Upper lobe of left lung (tissue), 6 donors: Measurements from ENCODE around the gene IGSF9. TPM values are rescaled to one million over a fixed set of nuclear protein-coding genes. Genes with fewer than 3 reads are reported as not detected.

ENCODE experiments used
- ATAC-seq, 2 donors: fragments of 200-7000 bp; cut with Tn5 transposase; one replicate each; pipeline ENCODE4 v1.9.1; 2022; ENCODE audit warnings: mild to moderate bottlenecking in 2 of 2, moderate library complexity in 2 of 2; ENCODE audit not compliant: low FRiP score in 2 of 2
- DNase-seq, 2 donors: peaks; one replicate each; pipeline ENCODE4 v3.0.0-alpha.2; 2019 to 2020
- H3K27ac ChIP-seq, 4 donors: fragments of 200-600 bp; sonication (generic); one replicate each; pipeline ENCODE4 v1.5.1; 2016 to 2019
- H3K27me3 ChIP-seq, 4 donors: fragments of 200-600 bp; sonication (generic); one replicate each; pipeline ENCODE4 v1.5.1; 2017 to 2019
- H3K36me3 ChIP-seq, 4 donors: fragments of 200-600 bp; sonication (generic); one replicate each; pipeline ENCODE4 v1.5.1; 2016 to 2019
- H3K4me1 ChIP-seq, 4 donors: fragments of 200-600 bp; sonication (generic); one replicate each; pipeline ENCODE4 v1.5.1; 2018 to 2019
- H3K4me3 ChIP-seq, 4 donors: fragments of 200-600 bp; sonication (generic); one replicate each; pipeline ENCODE4 v1.5.1; 2017 to 2019; ENCODE audit warnings: mild to moderate bottlenecking in 2 of 4, moderate library complexity in 1 of 4
- H3K9me3 ChIP-seq, 4 donors: fragments of 200-600 bp; sonication (generic); one replicate each; pipeline ENCODE4 v1.5.1; 2018 to 2019
- CTCF ChIP-seq, 6 experiments: fragments of 450-650 bp in 4 of 6; fragments of 200-600 bp in 2 of 6; sonication (generic) in 2 of 6; IDR thresholded peaks; one replicate each; pipeline ENCODE4 v1.5.1; 2016 to 2019; ENCODE audit warnings: antibody characterized with exemption in 6 of 6
- EP300 ChIP-seq, 4 donors: sonication (generic); formaldehyde crosslinking; IDR thresholded peaks; one replicate each; pipeline ENCODE4 v1.5.1; 2017; ENCODE audit warnings: antibody characterized with exemption in 4 of 4, control low read depth in 2 of 4
- POLR2A ChIP-seq, 4 donors: fragments of 450-650 bp; IDR thresholded peaks; one replicate each; pipeline ENCODE4 v1.5.1; 2016 to 2017; ENCODE audit warnings: antibody characterized with exemption in 4 of 4, mild to moderate bottlenecking in 2 of 4
- POLR2AphosphoS5 ChIP-seq, 2 donors: sonication (generic); formaldehyde crosslinking; IDR thresholded peaks; one replicate each; pipeline ENCODE4 v1.5.1; 2017; ENCODE audit warnings: antibody characterized with exemption in 2 of 2
- WGBS, 2 donors: methylation state at CpG; one replicate each; pipeline ENCODE4 v1.1.5; 2017 to 2018; 5-methylcytosine and 5-hydroxymethylcytosine counted together
- total RNA-seq, 6 donors: library from RNA; depleted of rRNA in 4 of 6; stranded (reverse); fragments of >200 nt in 4 of 6; gene quantifications; one replicate each; pipeline versions ENCODE4 v1.1.0 to v1.2.1, GENCODE V29; 2016 to 2021
- donor health status: DM: no; HTN: no; CAD: no; lungs with moderate emphysema.
- donor health status: DM: no; HTN: yes; CAD: no; lungs with severe emphysema.

IGSF9 gene
- total RNA-seq, 6 donors from 2014 or later, result 0.55 to 2.3 (median 1.5) TPM

GRCh38 chr1:159986531-159986930 is 41.1 kb upstream of the IGSF9 start:
- no peaks in the 10 kb centered on the region for H3K9me3 ChIP-seq

GRCh38 chr1:159986093-159986492 is 40.7 kb upstream of the IGSF9 start:
- DNase-seq (no peak), ATAC-seq (no peak)
- no peaks in the 10 kb centered on the region for H3K27me3 ChIP-seq
- no peak overlapping the region for H3K27ac ChIP-seq
- no peaks in the 10 kb centered on the region for H3K36me3 ChIP-seq
- H3K9me3 ChIP-seq, result no peaks in the 10 kb centered on the region
- TF ChIP-seq POLR2A (IDR thresholded peaks at IDR 0.05) (no peak), CTCF (IDR thresholded peaks at IDR 0.05) (no peak), POLR2AphosphoS5 (IDR thresholded peaks at IDR 0.05) (no peak), EP300 (IDR thresholded peaks at IDR 0.05) (no peak)
- H3K4me1 ChIP-seq, result peaks cover 0 to 2% (median 0%) of the 10 kb centered on the region in 4 donors
- 63 to 64% methylated on average over 2 of the region's 2 CpGs for WGBS, 2 donors
- no peak overlapping the region for H3K4me3 ChIP-seq

More at GRCh38 chr1:159986531-159986930, 41.1 kb upstream of the IGSF9 start:
- Histone ChIP-seq H3K4me1 (peaks cover 0 to 6% (median 2%) of the 10 kb centered on the region in 4 donors), H3K27ac (no peak overlapping the region), H3K36me3 (no peaks in the 10 kb centered on the region), H3K27me3 (no peaks in the 10 kb centered on the region), H3K4me3 (no peak overlapping the region)
- TF ChIP-seq POLR2AphosphoS5 (IDR thresholded peaks at IDR 0.05) (no peak), EP300 (IDR thresholded peaks at IDR 0.05) (no peak), CTCF (IDR thresholded peaks at IDR 0.05) (no peak), POLR2A (IDR thresholded peaks at IDR 0.05) (no peak)
- 80 to 100% methylated on average over 1 of the region's 1 CpG for WGBS, 2 donors
- DNase-seq (no peak), ATAC-seq (no peak)

GRCh38 chr1:159985473-159985872 is 40.1 kb upstream of the IGSF9 start:
- no peaks in the 10 kb centered on the region for H3K36me3 ChIP-seq
- ATAC-seq (no peak), DNase-seq (no peak)
- TF ChIP-seq CTCF (IDR thresholded peaks at IDR 0.05) (no peak), POLR2A (IDR thresholded peaks at IDR 0.05) (no peak), EP300 (IDR thresholded peaks at IDR 0.05) (no peak)
- no peak overlapping the region for H3K4me3 ChIP-seq
- H3K9me3 ChIP-seq, result no peaks in the 10 kb centered on the region
- H3K27me3 ChIP-seq, result no peaks in the 10 kb centered on the region
- H3K27ac ChIP-seq, result no peak overlapping the region
- 94 to 97% methylated on average over 4 to 6 of the region's 6 CpGs for WGBS, 2 donors
- H3K4me1 ChIP-seq, result no peaks in the 10 kb centered on the region

- Histone ChIP-seq H3K4me3 (no peak overlapping the region), H3K27me3 (no peaks in the 10 kb centered on the region), H3K36me3 (no peaks in the 10 kb centered on the region), H3K27ac (no peak overlapping the region), H3K9me3 (no peaks in the 10 kb centered on the region), H3K4me1 (no peaks in the 10 kb centered on the region)
- TF ChIP-seq CTCF (IDR thresholded peaks at IDR 0.05), result no peak
- TF ChIP-seq POLR2AphosphoS5 (IDR thresholded peaks at IDR 0.05), result no peak
- TF ChIP-seq POLR2A (IDR thresholded peaks at IDR 0.05), result no peak
- no peak for TF ChIP-seq EP300 (IDR thresholded peaks at IDR 0.05)
- 81% methylated on average over 5 of the region's 5 CpGs for WGBS, 2 donors
- ATAC-seq (no peak), DNase-seq (no peak)
Observed at GRCh38 chr1:159983681-159984080, 38.3 kb upstream of the IGSF9 start.

GRCh38 chr1:159982280-159982679 is 36.9 kb upstream of the IGSF9 start:
- Histone ChIP-seq H3K4me3 (no peak overlapping the region), H3K27ac (no peak overlapping the region), H3K27me3 (no peaks in the 10 kb centered on the region), H3K36me3 (no peaks in the 10 kb centered on the region), H3K9me3 (no peaks in the 10 kb centered on the region), H3K4me1 (no peaks in the 10 kb centered on the region)
- ATAC-seq (no peak), DNase-seq (no peak)
- no peak for TF ChIP-seq POLR2A (IDR thresholded peaks at IDR 0.05)
- no peak for TF ChIP-seq EP300 (IDR thresholded peaks at IDR 0.05)
- TF ChIP-seq POLR2AphosphoS5 (IDR thresholded peaks at IDR 0.05), result no peak
- 61 to 79% methylated on average over 5 of the region's 6 CpGs for WGBS, 2 donors
